GM12865 (cell line): ENCODE measurements around the gene RNF186.

ENCODE experiments used
- DNase-seq: peaks from one replicate; pipeline ENCODE4 v3.0.0; 2010; ENCODE audit warnings: low read depth
- H3K4me3 ChIP-seq: 2 replicates; pipeline ENCODE4 v1.5.1; 2011; ENCODE audit warnings: mild to moderate bottlenecking, low read depth, low read length, control low read depth
- TF ChIP-seq, protein P1 (sequence below): IDR thresholded peaks from 2 replicates; pipeline ENCODE4 v1.5.1; 2011; ENCODE audit warnings: low read length, control low read depth, low read depth, inconsistent platforms; ENCODE audit not compliant: insufficient read depth; ENCODE audit errors: missing control alignments

Gene RNF186

GRCh38 chr1:19845555-19845954 is 30.5 kb upstream of the RNF186 start:
- TF ChIP-seq, protein P1, sequence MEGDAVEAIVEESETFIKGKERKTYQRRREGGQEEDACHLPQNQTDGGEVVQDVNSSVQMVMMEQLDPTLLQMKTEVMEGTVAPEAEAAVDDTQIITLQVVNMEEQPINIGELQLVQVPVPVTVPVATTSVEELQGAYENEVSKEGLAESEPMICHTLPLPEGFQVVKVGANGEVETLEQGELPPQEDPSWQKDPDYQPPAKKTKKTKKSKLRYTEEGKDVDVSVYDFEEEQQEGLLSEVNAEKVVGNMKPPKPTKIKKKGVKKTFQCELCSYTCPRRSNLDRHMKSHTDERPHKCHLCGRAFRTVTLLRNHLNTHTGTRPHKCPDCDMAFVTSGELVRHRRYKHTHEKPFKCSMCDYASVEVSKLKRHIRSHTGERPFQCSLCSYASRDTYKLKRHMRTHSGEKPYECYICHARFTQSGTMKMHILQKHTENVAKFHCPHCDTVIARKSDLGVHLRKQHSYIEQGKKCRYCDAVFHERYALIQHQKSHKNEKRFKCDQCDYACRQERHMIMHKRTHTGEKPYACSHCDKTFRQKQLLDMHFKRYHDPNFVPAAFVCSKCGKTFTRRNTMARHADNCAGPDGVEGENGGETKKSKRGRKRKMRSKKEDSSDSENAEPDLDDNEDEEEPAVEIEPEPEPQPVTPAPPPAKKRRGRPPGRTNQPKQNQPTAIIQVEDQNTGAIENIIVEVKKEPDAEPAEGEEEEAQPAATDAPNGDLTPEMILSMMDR: no peak
- no peak overlapping the region for H3K4me3 ChIP-seq
- DNase-seq: no peak

DNA sequence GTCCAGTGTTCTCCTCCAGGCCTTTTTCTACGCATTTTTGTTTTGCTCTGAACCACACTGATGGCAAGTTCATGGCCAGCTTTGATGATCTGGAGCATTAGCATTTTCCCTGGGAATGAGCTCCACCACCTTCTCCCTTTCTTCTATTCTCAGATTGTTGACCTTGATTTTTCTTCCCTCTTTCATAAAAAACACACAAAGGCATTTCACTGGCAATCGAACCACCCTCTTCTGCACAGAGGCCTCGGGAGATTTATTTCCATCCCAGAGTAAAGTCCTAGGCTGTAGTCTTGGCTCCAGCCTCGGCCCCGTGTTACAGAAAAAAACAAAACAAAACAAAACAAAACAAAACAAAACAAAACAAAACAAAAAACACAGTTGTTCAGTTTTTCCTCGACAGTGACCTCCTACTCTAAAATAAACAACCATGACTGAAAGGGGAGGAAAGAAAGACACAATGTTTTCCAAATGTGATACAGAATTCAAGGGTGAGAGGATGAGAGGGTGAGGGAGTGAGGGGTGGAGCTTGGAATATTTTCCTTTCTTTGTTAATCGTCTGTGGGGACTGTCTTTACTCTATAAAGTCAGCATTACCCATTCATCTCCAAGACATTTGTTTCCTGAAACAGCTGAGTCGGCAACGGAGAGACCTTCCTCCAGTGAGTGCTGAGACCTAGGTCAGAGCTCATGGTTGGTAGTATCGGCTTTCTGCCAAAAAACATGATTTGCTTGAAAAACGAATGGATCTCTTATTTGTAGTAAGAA is 29.8 kb upstream of the RNF186 start:
- H3K4me3 ChIP-seq: no peak overlapping the region
- TF ChIP-seq, protein P1: no peak
- DNase-seq: no peak

- TF ChIP-seq, protein P1: no peak
- no peak overlapping the region for H3K4me3 ChIP-seq
- DNase-seq: no peak
Observed at GRCh38 chr1:19840228-19840627, 25.1 kb upstream of the RNF186 start.

GRCh38 chr1:19837866-19838265 is 22.8 kb upstream of the RNF186 start:
- TF ChIP-seq, protein P1: no peak
- no peak overlapping the region for H3K4me3 ChIP-seq
- DNase-seq: no peak

DNA sequence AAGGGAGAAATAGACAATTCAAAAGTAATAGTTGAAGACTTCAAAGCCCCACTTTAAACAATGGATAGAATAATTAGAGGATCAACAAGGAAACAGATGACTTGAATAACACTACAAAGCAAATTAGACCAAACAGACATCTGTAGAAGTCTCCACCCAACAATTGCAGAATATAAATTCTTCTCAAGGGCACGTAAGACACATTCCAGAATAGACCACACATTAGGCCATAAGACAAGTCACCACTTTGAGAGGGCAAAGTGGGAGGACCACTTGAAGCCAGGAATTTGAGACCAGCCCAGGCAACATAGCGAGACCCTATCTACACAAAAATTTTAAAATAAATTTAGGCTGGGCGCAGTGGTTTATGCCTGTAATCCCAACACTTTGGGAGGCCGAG is 20.5 kb upstream of the RNF186 start:
- no peak overlapping the region for H3K4me3 ChIP-seq
- DNase-seq: no peak
- TF ChIP-seq, protein P1: no peak

- no peak overlapping the region for H3K4me3 ChIP-seq
- DNase-seq: no peak
- TF ChIP-seq, protein P1: no peak
Observed at GRCh38 chr1:19831441-19831840, 16.4 kb upstream of the RNF186 start.

DNA sequence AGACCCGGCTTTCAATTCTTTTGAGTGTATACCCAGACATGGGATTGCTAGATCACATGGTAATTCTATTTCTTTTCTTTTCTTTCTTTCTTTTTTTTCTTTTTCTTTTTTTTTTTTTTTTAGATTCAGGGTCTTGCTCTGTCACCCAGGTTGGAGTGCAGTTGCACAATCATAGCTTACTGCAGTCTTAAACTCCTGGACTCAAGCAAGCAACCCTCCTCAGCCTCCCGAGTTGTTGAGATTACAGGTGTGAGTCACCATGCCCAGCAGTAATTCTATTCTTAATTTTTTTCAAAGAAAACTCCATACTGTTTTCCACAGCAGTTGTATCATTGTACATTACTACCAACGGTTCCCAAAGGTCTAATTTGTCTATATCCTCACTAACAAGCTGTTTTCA is 13.5 kb upstream of the RNF186 start:
- TF ChIP-seq, protein P1: no peak
- H3K4me3 ChIP-seq: no peak overlapping the region
- no peak for DNase-seq
